Sigmoid colon (tissue), 7 donors: ENCODE measurements around the gene TIMM22. TPM values are rescaled to one million over a fixed set of nuclear protein-coding genes. Genes with fewer than 3 reads are reported as not detected.

Experiments
- DNase-seq: peaks from one replicate; pipeline ENCODE4 v3.0.0-alpha.2; 2019
- H3K27ac ChIP-seq, 4 donors: fragments of 200-600 bp; sonication (generic); one replicate each; pipeline ENCODE4 v1.5.1; 2016 to 2019; ENCODE audit warnings: mild to moderate bottlenecking in 1 of 4
- H3K27me3 ChIP-seq, 3 donors: fragments of 200-600 bp; sonication (generic); one replicate each; pipeline ENCODE4 v1.5.1; 2019; ENCODE audit warnings: mild to moderate bottlenecking in 1 of 3
- H3K36me3 ChIP-seq, 4 donors: fragments of 200-600 bp; sonication (generic); one replicate each; pipeline ENCODE4 v1.5.1; 2016 to 2019
- H3K4me1 ChIP-seq, 4 donors: fragments of 200-600 bp; sonication (generic); one replicate each; pipeline ENCODE4 v1.5.1; 2017 to 2019
- H3K4me3 ChIP-seq, 4 donors: fragments of 200-600 bp; sonication (generic); one replicate each; pipeline ENCODE4 v1.5.1; 2017 to 2019; ENCODE audit warnings: mild to moderate bottlenecking in 2 of 4, moderate library complexity in 1 of 4
- H3K9me3 ChIP-seq, 4 donors: fragments of 200-600 bp in 3 of 4; sonication (generic) in 3 of 4; one replicate each; pipeline versions ENCODE4 v1.5.1 to v1.6.1; 2013 to 2019
- EP300 ChIP-seq, 4 donors: sonication (generic); formaldehyde crosslinking; IDR thresholded peaks; one replicate each; pipeline ENCODE4 v1.6.1; 2017; ENCODE audit warnings: antibody characterized with exemption in 4 of 4
- POLR2A ChIP-seq, 2 donors: fragments of 450-650 bp; IDR thresholded peaks; one replicate each; pipeline ENCODE4 v1.6.1; 2016; ENCODE audit warnings: antibody characterized with exemption in 2 of 2, mild to moderate bottlenecking in 2 of 2, moderate library complexity in 2 of 2
- POLR2AphosphoS5 ChIP-seq, 4 donors: sonication (generic); formaldehyde crosslinking; IDR thresholded peaks; one replicate each; pipeline ENCODE4 v1.6.1; 2017; ENCODE audit warnings: antibody characterized with exemption in 4 of 4
- WGBS, 2 donors: extraction: QIAGEN DNeasy Blood & Tissue Kit; methylation state at CpG; one replicate each; pipeline ENCODE4 v1.1.7; 2013; 5-methylcytosine and 5-hydroxymethylcytosine counted together
- intact Hi-C: fragments of 100-400 bp; cut with DNase I; formaldehyde crosslinking; loops from one replicate; pipeline ENCODE4 v1.15.1; 2023
- polyA plus RNA-seq, 3 donors: library from polyadenylated mRNA; stranded (reverse); fragments of 200-250 nt; gene quantifications; one replicate each; pipeline ENCODE4 v1.2.3, GENCODE V29; 2013
- total RNA-seq, 4 donors: library from RNA; depleted of rRNA; stranded (reverse); fragments of >200 nt; gene quantifications; one replicate each; pipeline ENCODE4 v1.1.0, GENCODE V29; 2016
- TF ChIP-seq, protein P1 (sequence below), 4 experiments: fragments of 450-650 bp in 3 of 4; fragments of 200-600 bp in 1 of 4; IDR thresholded peaks; one replicate each; pipeline ENCODE4 v1.5.1; 2016 to 2019; ENCODE audit warnings: antibody characterized with exemption in 4 of 4, mild to moderate bottlenecking in 3 of 4, moderate library complexity in 2 of 4
- donor health status: healthy with polysubstance abuse.
- donor health status: Bipolar disorder and iron deficiency.
- donor health status: healthy.

The TIMM22 gene
- total RNA-seq = 10 to 100 TPM in 3 of 4 donors, 1 to 10 TPM in 1; 8.0 to 13.6 (median 11.0) TPM
- polyA plus RNA-seq = 1 to 10 TPM; 6.0 to 9.2 (median 8.1) TPM

DNA sequence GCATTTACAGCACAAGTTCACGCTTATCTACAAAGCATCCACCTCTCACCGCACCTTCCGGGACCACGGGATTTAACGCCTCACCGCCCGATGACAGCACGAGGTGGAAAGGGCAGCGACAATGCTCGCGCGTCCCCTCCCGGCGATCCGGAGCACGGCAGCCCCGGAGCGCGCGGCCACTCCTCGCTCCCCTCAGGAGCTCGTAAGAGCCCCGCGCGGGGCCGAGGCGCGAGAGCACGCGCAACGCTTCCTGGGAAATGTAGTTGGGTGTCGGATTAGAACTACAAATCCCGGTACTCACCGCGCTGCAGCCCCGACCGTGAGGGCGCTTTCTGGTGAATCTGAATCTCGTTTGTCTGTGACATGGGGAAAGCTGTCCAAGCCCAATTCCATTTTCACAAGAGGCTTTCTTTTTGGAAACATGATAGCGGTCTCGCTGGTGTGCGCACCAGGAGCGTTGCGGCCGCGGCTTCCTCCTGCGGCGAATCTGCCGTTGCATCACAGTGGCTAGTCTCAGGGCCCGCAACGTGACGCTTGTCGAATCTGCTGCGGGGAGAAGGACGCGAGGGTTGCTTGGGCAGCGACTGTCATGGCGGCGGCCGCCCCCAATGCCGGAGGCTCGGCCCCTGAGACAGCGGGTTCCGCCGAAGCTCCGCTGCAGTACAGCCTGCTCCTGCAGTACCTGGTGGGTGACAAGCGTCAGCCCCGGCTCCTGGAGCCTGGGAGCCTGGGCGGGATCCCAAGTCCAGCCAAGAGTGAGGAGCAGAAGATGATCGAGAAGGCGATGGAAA lies at the start of gene TIMM22:
Gene TIMM22 (plus strand): TSS at position 576 of the 791 bp plus-strand sequence. CDS start 14 bp downstream, at position 590.
- no peaks in the 10 kb centered on the region for H3K9me3 ChIP-seq
- H3K36me3 ChIP-seq = peaks cover 0 to 25% (median under 1%) of the 10 kb centered on the region in 4 donors
- TF ChIP-seq POLR2A (IDR thresholded peaks at IDR 0.05) (peak; percentile 80 to 85), POLR2AphosphoS5 (IDR thresholded peaks at IDR 0.05) (peak; percentile 71 to 95 (median 86)), EP300 (IDR thresholded peaks at IDR 0.05) (no peak)
- TF ChIP-seq, protein P1, sequence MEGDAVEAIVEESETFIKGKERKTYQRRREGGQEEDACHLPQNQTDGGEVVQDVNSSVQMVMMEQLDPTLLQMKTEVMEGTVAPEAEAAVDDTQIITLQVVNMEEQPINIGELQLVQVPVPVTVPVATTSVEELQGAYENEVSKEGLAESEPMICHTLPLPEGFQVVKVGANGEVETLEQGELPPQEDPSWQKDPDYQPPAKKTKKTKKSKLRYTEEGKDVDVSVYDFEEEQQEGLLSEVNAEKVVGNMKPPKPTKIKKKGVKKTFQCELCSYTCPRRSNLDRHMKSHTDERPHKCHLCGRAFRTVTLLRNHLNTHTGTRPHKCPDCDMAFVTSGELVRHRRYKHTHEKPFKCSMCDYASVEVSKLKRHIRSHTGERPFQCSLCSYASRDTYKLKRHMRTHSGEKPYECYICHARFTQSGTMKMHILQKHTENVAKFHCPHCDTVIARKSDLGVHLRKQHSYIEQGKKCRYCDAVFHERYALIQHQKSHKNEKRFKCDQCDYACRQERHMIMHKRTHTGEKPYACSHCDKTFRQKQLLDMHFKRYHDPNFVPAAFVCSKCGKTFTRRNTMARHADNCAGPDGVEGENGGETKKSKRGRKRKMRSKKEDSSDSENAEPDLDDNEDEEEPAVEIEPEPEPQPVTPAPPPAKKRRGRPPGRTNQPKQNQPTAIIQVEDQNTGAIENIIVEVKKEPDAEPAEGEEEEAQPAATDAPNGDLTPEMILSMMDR (IDR thresholded peaks at IDR 0.05) = peak; percentile 90 to 96 (median 94)
- H3K4me3 ChIP-seq = peak within 1 kb of the TSS; percentile 61 to 99 (median 92)
- no peaks in the 10 kb centered on the region for H3K27me3 ChIP-seq
- H3K27ac ChIP-seq = peak within 1 kb of the TSS; percentile 77 to 92 (median 88)
- 0 to 1% methylated on average over 71 of the region's 71 CpGs for WGBS, 2 donors
- intact Hi-C loops = loop anchor here (5.0 kb wide), 2 partner anchors 214 to 584 kb away; partner anchors contain the start of genes GLOD4 and MRM3
- peaks cover 0 to 49% (median 41%) of the 10 kb centered on the region in 4 donors for H3K4me1 ChIP-seq
- DNase-seq = peak; percentile 95

DNA sequence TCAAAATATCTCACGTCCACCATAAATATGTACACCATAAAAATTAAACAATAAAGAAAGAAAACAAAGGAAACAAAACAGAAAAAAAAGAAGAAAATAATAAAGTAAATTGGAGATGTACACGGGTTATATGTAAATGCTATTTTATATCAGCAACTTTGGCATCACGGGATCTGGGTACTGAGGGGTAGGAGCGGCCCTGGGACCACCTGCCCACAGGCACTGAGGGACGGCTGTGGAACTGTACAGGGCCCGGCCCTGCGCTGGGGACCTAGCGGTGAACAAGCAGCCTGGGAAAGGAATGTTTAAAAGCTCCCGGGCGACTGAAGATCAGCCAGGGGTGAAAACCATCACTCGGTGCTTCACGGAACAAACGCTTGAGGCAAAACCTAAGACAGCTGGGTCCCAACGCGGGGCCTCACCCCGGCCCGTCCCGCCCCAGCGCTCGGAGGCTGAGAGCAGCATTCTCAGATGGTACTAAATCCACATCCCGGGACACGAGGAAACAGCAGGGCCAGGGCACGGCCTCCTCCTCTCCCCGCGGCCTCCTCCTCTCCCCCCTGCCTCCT lies 48.6 kb upstream of the TIMM22 start:
- H3K4me1 ChIP-seq = peaks cover 0 to 52% (median 45%) of the 10 kb centered on the region in 4 donors
- intact Hi-C loops = no loop called here
- no peaks in the 10 kb centered on the region for H3K9me3 ChIP-seq
- WGBS, 2 donors = 62 to 73% methylated on average over 25 of the region's 25 CpGs
- H3K27me3 ChIP-seq = no peaks in the 10 kb centered on the region
- peak overlapping the region; percentile 61 to 86 (median 82) for H3K27ac ChIP-seq
- H3K4me3 ChIP-seq = peak overlapping the region in 1 of 4 donors; percentile 16
- H3K36me3 ChIP-seq = peaks cover 0 to 6% (median 0%) of the 10 kb centered on the region in 4 donors
- DNase-seq = peak; percentile 83
- TF ChIP-seq POLR2AphosphoS5 (IDR thresholded peaks at IDR 0.05) (peak in 1 of 4 donors; percentile 20), POLR2A (IDR thresholded peaks at IDR 0.05) (no peak), EP300 (IDR thresholded peaks at IDR 0.05) (no peak)
- TF ChIP-seq, protein P1 (IDR thresholded peaks at IDR 0.05) = no peak

DNA sequence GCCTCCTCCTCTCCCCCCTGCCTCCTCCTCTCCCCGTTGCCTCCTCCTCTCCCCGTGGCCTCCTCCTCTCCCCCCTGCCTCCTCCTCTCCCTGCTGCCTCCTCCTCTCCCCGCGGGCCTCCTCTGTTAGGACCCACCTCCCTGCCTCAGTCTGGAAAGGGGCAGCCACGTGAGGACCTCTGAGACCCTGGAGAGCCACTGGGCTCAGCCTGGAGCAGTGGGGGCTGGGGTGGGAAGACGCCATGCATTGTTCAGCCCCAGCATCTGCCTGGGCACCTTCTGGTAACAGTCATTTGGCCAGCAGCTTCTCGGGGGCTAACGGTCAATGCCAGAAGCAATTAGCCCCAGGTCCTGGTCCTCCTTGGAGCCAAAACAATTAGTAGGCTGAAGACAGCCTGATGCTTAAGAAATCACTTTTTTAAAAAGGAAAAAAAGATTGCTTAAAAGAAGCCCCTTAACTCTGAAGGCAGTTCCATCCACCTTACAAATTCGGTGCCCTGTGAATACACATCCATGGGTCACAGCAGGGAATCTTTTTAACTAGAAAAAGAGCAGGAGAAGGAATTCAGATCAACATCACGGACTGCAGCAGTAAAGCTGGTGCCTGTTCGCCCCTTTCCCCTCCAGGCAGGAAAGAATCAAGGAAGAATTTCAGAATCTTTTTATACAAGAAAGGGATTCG lies 47.2 kb upstream of the TIMM22 start:
- intact Hi-C loops = loop anchor here (5.0 kb wide), 1 partner anchor 62 kb away; no protein-coding TSS in a partner anchor

More for the DNA sequence above, 47.2 kb upstream of the TIMM22 start:
- peak overlapping the region; percentile 84 to 93 (median 88) for H3K27ac ChIP-seq
- 62 to 67% methylated on average over 10 to 11 of the region's 12 CpGs for WGBS, 2 donors
- H3K4me3 ChIP-seq = no peak overlapping the region
- peaks cover 0 to 50% (median 38%) of the 10 kb centered on the region in 4 donors for H3K4me1 ChIP-seq
- no peaks in the 10 kb centered on the region for H3K9me3 ChIP-seq
- DNase-seq = no peak
- peaks cover 0 to 6% (median 0%) of the 10 kb centered on the region in 4 donors for H3K36me3 ChIP-seq
- H3K27me3 ChIP-seq = no peaks in the 10 kb centered on the region
- TF ChIP-seq POLR2AphosphoS5 (IDR thresholded peaks at IDR 0.05) (no peak), POLR2A (IDR thresholded peaks at IDR 0.05) (no peak), EP300 (IDR thresholded peaks at IDR 0.05) (no peak)
- TF ChIP-seq, protein P1 (IDR thresholded peaks at IDR 0.05) = no peak
